CD4-positive, alpha-beta T cell (primary cell): ENCODE results near the gene HOXA5. TPM values are rescaled to one million over a fixed set of nuclear protein-coding genes. Genes with fewer than 3 reads are reported as not detected.

Experiments used
- ATAC-seq: fragments of 200-7000 bp; cut with Tn5 transposase; one replicate; pipeline ENCODE4 v1.10.0; 2022; ENCODE audit warnings: mild to moderate bottlenecking; ENCODE audit not compliant: poor library complexity
- CTCF ChIA-PET: fragments of 350-600 bp; sonication (Branson Sonifier 250); formaldehyde crosslinking; loops from one replicate; lab custom pipeline; 2021; ENCODE audit warnings: antibody characterized with exemption, inconsistent platforms; lab: Charles Lee
- POLR2A ChIA-PET: fragments of 350-600 bp; sonication (Branson Sonifier 250); formaldehyde crosslinking; loops from one replicate; lab custom pipeline; 2021; ENCODE audit warnings: antibody characterized with exemption, inconsistent platforms; lab: Charles Lee
- DNase-seq, 14 experiments: peaks; one replicate each; pipeline ENCODE4 v3.0.0-alpha.2; 2013 to 2020; ENCODE audit warnings: mixed read lengths in 2 of 14
- H3K27ac ChIP-seq, 2 donors: one replicate each; pipeline versions ENCODE4 v1.5.1 to v1.7.0; 2013; ENCODE audit warnings: low read length in 2 of 2, low read depth in 1 of 2, mild to moderate bottlenecking in 1 of 2
- H3K27me3 ChIP-seq, 2 experiments: 1 replicate in 1 of 2; 2 replicates in 1 of 2; pipeline versions ENCODE4 v1.6.1 to v1.7.0; 2013; ENCODE audit warnings: low read length in 2 of 2, control low read depth in 1 of 2, mild to moderate bottlenecking in 1 of 2, moderate library complexity in 1 of 2; ENCODE audit not compliant: insufficient read depth in 2 of 2, control insufficient read depth in 1 of 2
- H3K36me3 ChIP-seq: one replicate; pipeline ENCODE4 v1.6.1; 2013; ENCODE audit warnings: low read length, control low read depth; ENCODE audit not compliant: insufficient read depth
- H3K4me1 ChIP-seq: one replicate; pipeline ENCODE4 v1.6.1; 2013; ENCODE audit warnings: low read length, control low read depth; ENCODE audit not compliant: insufficient read depth
- H3K4me3 ChIP-seq: one replicate; pipeline ENCODE4 v1.5.1; 2013; ENCODE audit warnings: mild to moderate bottlenecking, low read length, moderate library complexity
- H3K9me3 ChIP-seq, 2 experiments: 1 replicate in 1 of 2; 2 replicates in 1 of 2; pipeline versions ENCODE4 v1.6.1 to v1.7.0; 2013; ENCODE audit warnings: low read length in 2 of 2, mild to moderate bottlenecking in 2 of 2, control low read depth in 1 of 2, moderate library complexity in 1 of 2; ENCODE audit not compliant: control insufficient read depth in 1 of 2, insufficient read depth in 1 of 2
- H3K27ac Mint-ChIP-seq: one replicate; pipeline ENCODE4 v1.8.0; 2020; ENCODE audit warnings: mixed read lengths
- H3K27me3 Mint-ChIP-seq: one replicate; pipeline ENCODE4 v1.8.0; 2021; ENCODE audit warnings: mixed read lengths
- H3K36me3 Mint-ChIP-seq: one replicate; pipeline ENCODE4 v1.8.0; 2021; ENCODE audit warnings: low read depth, mixed read lengths
- H3K4me1 Mint-ChIP-seq: one replicate; pipeline ENCODE4 v1.8.0; 2021; ENCODE audit warnings: low read depth, mixed read lengths
- H3K4me3 Mint-ChIP-seq: one replicate; pipeline ENCODE4 v1.8.0; 2020; ENCODE audit warnings: mild to moderate bottlenecking, mixed read lengths
- H3K9me3 Mint-ChIP-seq: one replicate; pipeline ENCODE4 v1.8.0; 2020; ENCODE audit warnings: mixed read lengths
- intact Hi-C, 2 experiments: fragments of 100-400 bp; cut with DNase I in 1 of 2; cut with micrococcal nuclease in 1 of 2; formaldehyde crosslinking; loops; one replicate each; pipeline versions ENCODE4 v1.15.1 to v1.9.0; 2023 to 2025; cut with DNase I, micrococcal nuclease
- total RNA-seq, 174 experiments: library from RNA in 2 of 174; stranded (reverse) in 2 of 174; gene quantifications; one replicate each; pipeline ENCODE4 v1.2.3 and lab custom pipeline; 2021 to 2026
- TF ChIP-seq, protein P1 (sequence below): fragments of 200-600 bp; IDR thresholded peaks from one replicate; pipeline ENCODE4 v1.8.0; 2022; ENCODE audit warnings: antibody characterized with exemption, mild to moderate bottlenecking

Gene HOXA5
- total RNA-seq, 2 experiments from 2014 or later = not detected

DNA sequence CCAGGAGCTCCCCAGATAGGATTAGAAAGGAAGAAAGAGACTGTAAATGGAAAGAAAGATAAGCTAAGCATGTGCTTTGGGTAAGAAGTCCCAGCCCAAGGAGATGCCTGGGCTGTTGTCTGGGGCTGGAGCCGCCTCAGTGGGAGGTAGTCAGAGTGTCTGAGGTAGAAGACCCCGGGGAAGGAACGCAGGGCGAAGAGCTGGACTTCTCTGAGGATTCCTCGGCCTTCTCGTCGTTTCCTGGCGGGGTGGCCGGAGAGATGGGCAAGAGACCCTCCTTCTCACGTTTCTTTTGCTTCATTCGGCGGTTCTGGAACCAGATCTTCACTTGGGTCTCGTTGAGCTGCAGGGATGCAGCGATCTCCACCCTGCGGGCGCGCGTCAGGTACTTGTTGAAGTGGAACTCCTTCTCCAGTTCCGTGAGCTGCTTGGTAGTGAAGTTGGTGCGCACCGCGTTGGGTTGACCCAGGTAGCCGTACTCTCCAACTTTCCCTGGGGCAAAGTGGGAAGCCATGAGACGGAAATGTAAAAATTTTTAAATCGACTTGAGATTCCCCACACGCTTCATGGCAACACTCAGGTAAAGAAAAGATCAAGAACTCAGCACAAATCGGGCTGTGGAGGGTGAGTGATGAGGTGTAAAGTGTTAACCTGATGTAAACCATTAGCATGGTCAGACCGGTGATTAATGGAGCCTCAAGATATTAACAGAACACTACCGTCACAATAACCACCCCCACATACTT, 49.0 kb downstream of the HOXA5 start:
- ChIA-PET POLR2A (no interaction called here), CTCF (interaction anchor here (1.5 kb wide), 1 partner anchor 67 kb away, joined by 4 read pairs; no protein-coding TSS in a partner anchor)
- DNase-seq = no peak
- Mint-ChIP-seq H3K27me3 (peaks cover 91% of the 10 kb centered on the region), H3K27ac (no peak overlapping the region), H3K4me3 (peak overlapping the region; percentile 90), H3K4me1 (peaks cover 22% of the 10 kb centered on the region), H3K9me3 (no peaks in the 10 kb centered on the region), H3K36me3 (no peaks in the 10 kb centered on the region)
- H3K27me3 ChIP-seq = peaks cover 68 to 79% of the 10 kb centered on the region in 2 experiments
- peaks cover 0 to 15% of the 10 kb centered on the region in 2 experiments for H3K9me3 ChIP-seq
- intact Hi-C loops = loop anchor here in 1 of 2 experiments (10.0 kb wide), 2 partner anchors 230 to 1240 kb away; partner anchors contain the start of gene SKAP2
- TF ChIP-seq, protein P1, sequence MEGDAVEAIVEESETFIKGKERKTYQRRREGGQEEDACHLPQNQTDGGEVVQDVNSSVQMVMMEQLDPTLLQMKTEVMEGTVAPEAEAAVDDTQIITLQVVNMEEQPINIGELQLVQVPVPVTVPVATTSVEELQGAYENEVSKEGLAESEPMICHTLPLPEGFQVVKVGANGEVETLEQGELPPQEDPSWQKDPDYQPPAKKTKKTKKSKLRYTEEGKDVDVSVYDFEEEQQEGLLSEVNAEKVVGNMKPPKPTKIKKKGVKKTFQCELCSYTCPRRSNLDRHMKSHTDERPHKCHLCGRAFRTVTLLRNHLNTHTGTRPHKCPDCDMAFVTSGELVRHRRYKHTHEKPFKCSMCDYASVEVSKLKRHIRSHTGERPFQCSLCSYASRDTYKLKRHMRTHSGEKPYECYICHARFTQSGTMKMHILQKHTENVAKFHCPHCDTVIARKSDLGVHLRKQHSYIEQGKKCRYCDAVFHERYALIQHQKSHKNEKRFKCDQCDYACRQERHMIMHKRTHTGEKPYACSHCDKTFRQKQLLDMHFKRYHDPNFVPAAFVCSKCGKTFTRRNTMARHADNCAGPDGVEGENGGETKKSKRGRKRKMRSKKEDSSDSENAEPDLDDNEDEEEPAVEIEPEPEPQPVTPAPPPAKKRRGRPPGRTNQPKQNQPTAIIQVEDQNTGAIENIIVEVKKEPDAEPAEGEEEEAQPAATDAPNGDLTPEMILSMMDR = no peak
- no peak for ATAC-seq
- peaks cover 43% of the 10 kb centered on the region for H3K4me1 ChIP-seq
- no peaks in the 10 kb centered on the region for H3K36me3 ChIP-seq
- H3K27ac ChIP-seq = no peak overlapping the region
- no peak overlapping the region for H3K4me3 ChIP-seq

DNA sequence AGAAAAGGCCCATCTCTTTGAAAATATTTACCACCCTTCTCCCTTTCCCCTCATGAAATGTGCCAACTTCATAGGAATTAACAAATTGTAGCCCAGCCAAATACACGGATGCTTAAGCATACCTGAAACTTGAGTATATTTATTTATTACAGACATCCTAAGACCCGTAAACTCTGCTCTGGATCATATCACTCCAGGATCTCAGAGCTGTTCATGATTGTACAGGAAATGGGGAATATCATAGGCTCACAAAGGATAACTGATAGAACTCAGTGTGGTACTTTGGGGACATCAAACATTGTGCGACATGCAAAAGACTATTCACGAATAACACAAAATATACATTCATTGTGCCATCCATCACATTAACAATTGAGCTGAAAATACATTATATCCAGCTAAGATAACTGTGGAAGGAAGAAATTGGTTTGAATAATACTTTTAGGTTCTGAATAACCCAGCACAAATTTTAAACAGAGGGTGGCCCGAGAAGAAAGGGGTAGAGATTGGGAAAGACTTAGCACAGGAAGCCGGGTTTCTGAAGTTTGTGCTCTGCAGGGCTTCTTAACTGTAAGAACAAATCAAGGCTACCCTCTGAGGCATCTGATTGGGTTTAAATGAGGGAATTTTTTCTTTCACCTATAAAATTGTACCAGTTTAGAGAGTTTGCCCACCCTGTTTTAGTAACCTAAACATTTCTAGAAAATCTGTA, 50.1 kb downstream of the HOXA5 start:
- peaks cover 66 to 83% of the 10 kb centered on the region in 2 experiments for H3K27me3 ChIP-seq
- intact Hi-C loops = loop anchor here in 1 of 2 experiments (10.0 kb wide), 2 partner anchors 229 to 1239 kb away; partner anchors contain the start of gene SKAP2

DNA sequence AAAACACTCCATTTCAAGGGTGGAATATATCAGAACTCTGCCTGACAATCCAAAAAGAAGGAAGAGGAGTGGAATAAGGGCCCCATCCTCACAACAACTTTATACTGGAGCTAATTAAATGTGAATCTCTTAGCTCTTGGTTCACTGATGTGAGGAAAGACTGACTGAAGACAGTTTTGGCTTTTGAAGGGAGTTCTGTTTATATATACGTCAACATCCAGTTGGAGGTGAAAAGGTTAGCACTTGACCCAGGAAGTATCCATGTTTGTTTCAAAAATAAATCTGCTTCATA, 50.7 kb downstream of the HOXA5 start:
- Mint-ChIP-seq H3K4me1 (peaks cover 20% of the 10 kb centered on the region), H3K4me3 (no peak overlapping the region), H3K27me3 (peaks cover 87% of the 10 kb centered on the region), H3K36me3 (no peaks in the 10 kb centered on the region), H3K27ac (no peak overlapping the region), H3K9me3 (peaks cover 2% of the 10 kb centered on the region)
- Histone ChIP-seq H3K27ac (no peak overlapping the region), H3K36me3 (no peaks in the 10 kb centered on the region), H3K9me3 (peaks cover 0 to 10% of the 10 kb centered on the region in 2 experiments), H3K4me3 (no peak overlapping the region), H3K27me3 (peaks cover 65 to 87% of the 10 kb centered on the region in 2 experiments), H3K4me1 (peaks cover 40% of the 10 kb centered on the region)
- TF ChIP-seq, protein P1 = no peak
- ATAC-seq = no peak
- no peak for DNase-seq
- CTCF ChIA-PET = interaction anchor here (0.8 to 1.5 kb wide), 2 partner anchors 9 to 68 kb away, joined by 3 to 4 read pairs; no protein-coding TSS in a partner anchor
- intact Hi-C loops = loop anchor here in 1 of 2 experiments (10.0 kb wide), 2 partner anchors 228 to 1238 kb away; partner anchors contain the start of gene SKAP2
- POLR2A ChIA-PET = no interaction called here

More for the DNA sequence above, 50.1 kb downstream of the HOXA5 start:
- ATAC-seq = no peak
- no peak for DNase-seq
- Mint-ChIP-seq H3K27ac (no peak overlapping the region), H3K9me3 (peaks cover 2% of the 10 kb centered on the region), H3K4me3 (no peak overlapping the region), H3K27me3 (peaks cover 89% of the 10 kb centered on the region), H3K4me1 (peaks cover 22% of the 10 kb centered on the region), H3K36me3 (no peaks in the 10 kb centered on the region)
- no peak overlapping the region for H3K27ac ChIP-seq
- H3K4me3 ChIP-seq = no peak overlapping the region
- peaks cover 40% of the 10 kb centered on the region for H3K4me1 ChIP-seq
- H3K36me3 ChIP-seq = no peaks in the 10 kb centered on the region
- ChIA-PET POLR2A (no interaction called here), CTCF (interaction anchor here (0.8 to 1.5 kb wide), 2 partner anchors 9 to 68 kb away, joined by 3 to 4 read pairs; no protein-coding TSS in a partner anchor)
- peaks cover 0 to 10% of the 10 kb centered on the region in 2 experiments for H3K9me3 ChIP-seq
- TF ChIP-seq, protein P1 = no peak
